GM12872 (cell line): Measurements from ENCODE around the gene WSB2.

Experiments used
- TF ChIP-seq, protein P1 (sequence below): IDR thresholded peaks from 3 replicates; pipeline ENCODE4 v1.5.1; 2011; ENCODE audit warnings: low read depth, mild to moderate bottlenecking, low read length, moderate library complexity; ENCODE audit not compliant: insufficient read depth

WSB2 gene

DNA sequence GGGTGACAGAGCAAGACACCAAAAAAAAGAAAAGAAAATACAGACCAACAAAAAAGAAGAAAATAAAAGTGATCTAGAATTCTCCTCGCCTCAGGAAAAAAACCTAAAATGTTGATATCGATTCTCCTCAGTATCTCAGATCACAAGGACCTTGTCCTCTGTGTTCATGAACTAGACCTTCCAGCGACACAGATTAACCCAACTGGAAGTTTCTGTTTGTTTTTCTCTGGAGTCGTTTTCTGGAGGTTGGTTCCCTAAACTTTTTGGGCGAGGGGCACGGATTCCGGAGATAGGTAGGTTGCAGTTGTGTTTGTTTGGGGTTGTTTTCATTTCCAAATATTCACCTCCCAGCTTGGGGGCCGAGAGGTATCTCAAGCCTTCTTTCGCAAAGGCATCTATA is 45.0 kb downstream of the WSB2 start:
- TF ChIP-seq, protein P1, sequence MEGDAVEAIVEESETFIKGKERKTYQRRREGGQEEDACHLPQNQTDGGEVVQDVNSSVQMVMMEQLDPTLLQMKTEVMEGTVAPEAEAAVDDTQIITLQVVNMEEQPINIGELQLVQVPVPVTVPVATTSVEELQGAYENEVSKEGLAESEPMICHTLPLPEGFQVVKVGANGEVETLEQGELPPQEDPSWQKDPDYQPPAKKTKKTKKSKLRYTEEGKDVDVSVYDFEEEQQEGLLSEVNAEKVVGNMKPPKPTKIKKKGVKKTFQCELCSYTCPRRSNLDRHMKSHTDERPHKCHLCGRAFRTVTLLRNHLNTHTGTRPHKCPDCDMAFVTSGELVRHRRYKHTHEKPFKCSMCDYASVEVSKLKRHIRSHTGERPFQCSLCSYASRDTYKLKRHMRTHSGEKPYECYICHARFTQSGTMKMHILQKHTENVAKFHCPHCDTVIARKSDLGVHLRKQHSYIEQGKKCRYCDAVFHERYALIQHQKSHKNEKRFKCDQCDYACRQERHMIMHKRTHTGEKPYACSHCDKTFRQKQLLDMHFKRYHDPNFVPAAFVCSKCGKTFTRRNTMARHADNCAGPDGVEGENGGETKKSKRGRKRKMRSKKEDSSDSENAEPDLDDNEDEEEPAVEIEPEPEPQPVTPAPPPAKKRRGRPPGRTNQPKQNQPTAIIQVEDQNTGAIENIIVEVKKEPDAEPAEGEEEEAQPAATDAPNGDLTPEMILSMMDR, result no peak

DNA sequence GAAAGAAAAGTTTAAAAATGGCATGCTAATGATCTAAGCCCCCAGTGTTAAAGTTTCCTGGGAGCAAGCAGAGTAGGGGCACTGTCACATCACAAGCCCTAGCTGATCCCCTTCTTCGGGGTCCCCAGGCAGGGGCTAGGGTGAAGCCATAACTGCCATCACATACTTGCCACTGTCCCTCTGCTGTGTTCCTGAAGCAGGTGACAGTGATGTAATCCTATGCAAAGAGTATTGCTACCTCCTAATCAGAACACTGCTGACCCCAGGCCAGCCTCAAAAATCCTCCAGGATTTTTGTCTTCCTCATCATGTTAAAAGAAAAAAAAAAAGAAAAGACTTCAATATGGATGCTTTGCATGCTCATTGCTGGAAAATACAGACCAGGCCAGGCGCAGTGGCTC is 45.7 kb downstream of the WSB2 start:
- TF ChIP-seq, protein P1, result no peak

DNA sequence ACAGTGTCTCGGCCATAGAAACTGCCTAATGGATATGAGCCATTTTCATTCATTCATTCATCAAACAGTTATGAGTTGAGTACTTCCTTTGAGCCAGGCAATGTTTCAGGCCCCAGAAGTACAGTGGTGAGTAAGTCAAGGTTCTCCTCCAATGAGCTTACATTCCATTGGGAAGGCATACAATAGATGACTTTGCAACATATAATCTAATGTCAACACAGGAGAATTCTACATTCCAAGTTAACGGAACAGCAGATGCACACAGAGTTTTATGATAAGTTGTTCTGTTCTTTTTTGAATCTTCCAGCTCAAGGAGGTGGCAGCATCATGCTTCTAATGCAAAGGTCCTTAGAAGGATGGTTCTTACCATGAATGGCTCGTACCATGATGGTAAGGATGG is 47.7 kb downstream of the WSB2 start:
- TF ChIP-seq, protein P1, result no peak

DNA sequence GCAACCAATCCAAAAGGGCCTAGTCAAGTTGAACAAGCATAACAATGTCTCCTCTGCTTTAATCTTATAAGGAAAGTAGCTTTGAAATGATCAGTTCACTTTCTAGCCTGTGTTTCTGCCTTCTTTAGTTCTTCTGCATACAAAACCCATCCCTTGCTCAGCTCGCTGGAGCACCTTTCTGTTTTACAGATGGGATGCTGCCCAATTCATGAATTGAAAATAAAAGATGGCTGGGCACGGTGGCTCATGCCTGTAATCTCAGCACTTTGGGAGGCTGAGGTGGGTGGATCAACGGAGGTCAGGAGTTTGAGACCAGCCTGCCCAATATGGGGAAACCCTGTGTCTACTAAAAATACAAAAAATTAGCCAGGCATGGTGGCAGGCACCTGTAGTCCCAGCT is 49.0 kb downstream of the WSB2 start:
- TF ChIP-seq, protein P1, result no peak

DNA sequence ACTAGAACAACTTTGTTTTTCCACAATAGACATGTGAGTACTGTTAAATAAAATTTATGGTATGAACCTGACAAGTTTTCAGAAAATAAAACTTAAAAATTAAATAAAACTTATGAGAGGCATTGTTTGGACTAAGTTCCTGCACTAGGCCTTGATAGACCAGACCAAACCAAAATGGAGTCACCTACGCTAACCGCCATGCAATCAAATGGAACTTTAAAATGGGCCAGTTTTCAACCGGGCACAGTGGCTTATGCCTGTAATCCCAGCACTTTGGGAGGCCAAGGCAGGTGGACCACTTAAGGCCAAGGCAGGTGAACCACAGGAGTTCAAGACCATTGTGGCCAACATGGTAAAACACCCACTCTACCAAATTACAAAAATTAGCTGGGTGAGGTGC is 49.6 kb downstream of the WSB2 start:
- TF ChIP-seq, protein P1, result no peak

DNA sequence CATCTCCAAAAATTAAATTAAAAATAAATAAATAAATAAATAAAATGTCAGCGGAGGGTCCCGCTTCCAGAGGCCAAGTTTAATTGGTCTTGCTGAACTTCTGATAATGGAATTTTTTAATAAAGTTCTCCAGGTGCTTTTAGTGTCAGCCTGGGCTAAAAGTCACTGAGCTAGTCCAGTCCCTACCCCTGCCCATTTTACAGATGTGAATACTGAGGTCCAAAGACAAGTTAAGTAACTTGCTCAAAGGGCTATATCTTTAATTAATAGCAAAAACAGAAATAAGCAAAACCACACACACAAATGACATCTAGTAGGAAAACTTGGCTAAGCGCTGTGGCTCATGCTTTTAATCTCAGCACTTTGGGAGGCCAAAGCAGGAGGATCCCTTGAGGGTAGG is 50.1 kb downstream of the WSB2 start:
- TF ChIP-seq, protein P1, result no peak

DNA sequence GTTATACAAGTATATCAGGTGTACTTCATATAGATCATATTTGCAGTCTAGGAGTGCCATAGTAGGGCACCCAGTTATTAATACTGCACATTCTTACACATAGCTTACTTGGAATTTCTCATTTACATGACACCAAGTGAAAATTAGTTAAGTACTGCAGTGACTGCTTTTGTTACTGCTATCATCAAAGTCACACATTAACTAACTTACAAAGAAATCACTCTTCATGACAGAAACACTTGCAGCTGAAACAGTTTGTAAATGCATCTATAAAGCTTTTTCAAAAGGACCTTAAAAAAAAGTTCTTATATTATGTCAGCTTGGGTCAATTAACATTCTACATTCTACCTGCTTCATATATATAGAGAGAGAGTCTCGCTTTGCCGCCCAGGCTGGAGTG is 62.3 kb downstream of the WSB2 start:
- TF ChIP-seq, protein P1, result no peak
